Heart left ventricle (tissue), 13 donors: Measurements from ENCODE around the gene SEC63.

ENCODE experiments used
- POLR2A ChIP-seq, 2 donors: fragments of 450-650 bp; IDR thresholded peaks; one replicate each; pipeline ENCODE4 v1.6.1; 2017; ENCODE audit warnings: antibody characterized with exemption in 2 of 2, mild to moderate bottlenecking in 2 of 2, moderate library complexity in 2 of 2
- TF ChIP-seq, protein P1 (sequence below), 12 donors: fragments of 200-600 bp; sonication (generic) in 4 of 12; IDR thresholded peaks; one replicate each; pipeline versions ENCODE4 v1.5.0 to v1.8.0; 2018 to 2022; ENCODE audit warnings: antibody characterized with exemption in 12 of 12, mild to moderate bottlenecking in 5 of 12
- donor health status: ischemic (EF 13 %, LVEDD 7.1; RV severe dilation, severe dysfunction).
- donor health status: DM: no; HTN: yes; CAD: no.
- donor health status: DM: no; HTN: no; CAD: no.
- donor health status: ischemic (EF 25% LVEDD 6.9; RV normal size, moderate dysfunction).
- donor health status: ischemic (EF 25% LVEDD 5.7; RV mildly dilated, moderate dysfunction).
- donor health status: ischemic (EF 35%, LVEDD 5.7; RV mildly dilated, moderate dysfunction).
- donor health status: nonischemic (EF 11% LVEDD 7.7; RV severe dilation, severe dysfunction).
- donor health status: DM: yes; HTN: yes; CAD: no.
- donor health status: PGD.
- donor health status: ischemic (EF 29% LVEDD 5.4; RV normal size, mild dysfunction).
- donor health status: nonischemic (EF 23%, LVEDD 6.1; RV moderate dilation, normal function).

DNA sequence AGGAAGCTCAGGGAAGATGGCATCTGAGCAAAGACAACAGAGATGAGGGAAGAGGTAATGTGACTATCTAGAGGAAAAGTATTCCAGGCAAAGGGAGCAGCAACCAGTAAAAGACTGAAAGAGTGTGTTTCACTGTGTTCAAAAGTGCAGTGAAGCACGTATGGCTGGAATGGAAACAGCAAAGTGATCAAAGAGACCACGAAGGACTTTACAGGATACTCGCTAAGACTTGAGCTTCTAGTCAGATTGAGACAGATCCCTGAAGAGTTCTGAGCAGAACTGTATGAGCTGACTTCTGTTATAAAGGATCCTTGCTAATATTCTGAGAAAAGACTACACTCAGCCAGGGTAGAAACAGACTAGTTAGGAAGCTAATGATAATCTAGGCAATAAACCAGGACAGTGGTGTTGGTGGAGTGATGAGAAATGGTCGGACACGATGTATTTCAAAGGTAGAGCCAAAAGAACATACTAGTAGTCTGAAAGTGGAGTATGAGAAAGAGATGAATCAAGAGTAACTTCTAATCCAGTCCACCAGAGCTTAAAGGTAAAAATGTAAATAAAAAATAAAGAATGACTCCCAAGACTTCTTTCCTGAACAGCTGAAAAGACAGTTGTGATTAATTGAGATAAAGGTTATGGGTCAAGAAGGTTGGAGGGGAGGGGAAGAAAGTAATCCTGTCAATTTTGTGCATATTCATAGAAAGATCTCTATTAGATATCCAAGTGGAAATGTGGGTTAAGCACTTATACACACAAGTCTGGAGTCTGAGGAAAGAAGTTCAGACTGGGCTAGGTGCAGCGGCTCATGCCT, 14.2 kb downstream of the SEC63 start:
- no peak for TF ChIP-seq POLR2A (IDR thresholded peaks at IDR 0.05)
- TF ChIP-seq, protein P1, sequence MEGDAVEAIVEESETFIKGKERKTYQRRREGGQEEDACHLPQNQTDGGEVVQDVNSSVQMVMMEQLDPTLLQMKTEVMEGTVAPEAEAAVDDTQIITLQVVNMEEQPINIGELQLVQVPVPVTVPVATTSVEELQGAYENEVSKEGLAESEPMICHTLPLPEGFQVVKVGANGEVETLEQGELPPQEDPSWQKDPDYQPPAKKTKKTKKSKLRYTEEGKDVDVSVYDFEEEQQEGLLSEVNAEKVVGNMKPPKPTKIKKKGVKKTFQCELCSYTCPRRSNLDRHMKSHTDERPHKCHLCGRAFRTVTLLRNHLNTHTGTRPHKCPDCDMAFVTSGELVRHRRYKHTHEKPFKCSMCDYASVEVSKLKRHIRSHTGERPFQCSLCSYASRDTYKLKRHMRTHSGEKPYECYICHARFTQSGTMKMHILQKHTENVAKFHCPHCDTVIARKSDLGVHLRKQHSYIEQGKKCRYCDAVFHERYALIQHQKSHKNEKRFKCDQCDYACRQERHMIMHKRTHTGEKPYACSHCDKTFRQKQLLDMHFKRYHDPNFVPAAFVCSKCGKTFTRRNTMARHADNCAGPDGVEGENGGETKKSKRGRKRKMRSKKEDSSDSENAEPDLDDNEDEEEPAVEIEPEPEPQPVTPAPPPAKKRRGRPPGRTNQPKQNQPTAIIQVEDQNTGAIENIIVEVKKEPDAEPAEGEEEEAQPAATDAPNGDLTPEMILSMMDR (IDR thresholded peaks at IDR 0.05) = no peak
